HEK293 (cell line): Measurements from ENCODE around the gene MTX1.
"Not testable (repeated sequence)": the region's sequence is repeated elsewhere in the genome, so short reads cannot be mapped to it uniquely, and the experiment has no call there.

Experiments used
- CTCF ChIA-PET: fragments of 350-600 bp; formaldehyde crosslinking; extraction: SDS; loops from one replicate; lab custom pipeline; 2021; ENCODE audit warnings: antibody characterized with exemption; lab: Yijun Ruan, JAX
- POLR2A ChIA-PET: fragments of 300-600 bp; formaldehyde crosslinking; extraction: SDS; loops from one replicate; lab custom pipeline; 2020; ENCODE audit warnings: antibody characterized with exemption, inconsistent platforms; lab: Yijun Ruan, JAX
- H3K27ac ChIP-seq: fragments of 200-500 bp; sonication (Bioruptor generic); 2 replicates; pipeline ENCODE4 v1.5.1; 2014; ENCODE audit warnings: low read depth, low read length, control low read depth, inconsistent platforms; ENCODE audit errors: extremely low read depth
- H3K36me3 ChIP-seq, 2 experiments: fragments of 200-500 bp in 1 of 2; sonication (Bioruptor generic) in 1 of 2; 1 replicate in 1 of 2; 2 replicates in 1 of 2; pipeline ENCODE4 v1.5.1; 2014 to 2017; ENCODE audit warnings: inconsistent platforms in 2 of 2, low read length in 2 of 2; ENCODE audit not compliant: control insufficient read depth in 2 of 2, insufficient read depth in 1 of 2
- H3K4me1 ChIP-seq: fragments of 200-500 bp; sonication (Bioruptor generic); 2 replicates; pipeline ENCODE4 v1.5.1; 2014; ENCODE audit warnings: mild to moderate bottlenecking, low read length, inconsistent platforms; ENCODE audit not compliant: control insufficient read depth, insufficient read depth
- H3K4me3 ChIP-seq: 2 replicates; pipeline ENCODE4 v1.5.1; 2011; ENCODE audit warnings: low read depth, mild to moderate bottlenecking, control low read depth, low read length, moderate library complexity
- H3K9me3 ChIP-seq: fragments of 200-500 bp; sonication (Bioruptor generic); 2 replicates; pipeline ENCODE4 v1.5.1; 2014; ENCODE audit warnings: low read depth, low read length, inconsistent platforms; ENCODE audit not compliant: control insufficient read depth, insufficient read depth
- IKZF3 ChIP-seq: fragments of 450-650 bp; IDR thresholded peaks from 2 replicates; pipeline ENCODE4 v1.5.0; 2018; ENCODE audit warnings: missing biosample characterization, mild to moderate bottlenecking, missing genetic modification characterization, moderate library complexity
- PRDM2 ChIP-seq: fragments of 450-650 bp; formaldehyde crosslinking; IDR thresholded peaks from 2 replicates; pipeline ENCODE4 v1.5.1; 2016; ENCODE audit warnings: missing biosample characterization, missing genetic modification characterization, borderline replicate concordance
- REPIN1 ChIP-seq: fragments of 450-650 bp; formaldehyde crosslinking; IDR thresholded peaks from 2 replicates; pipeline ENCODE4 v1.5.1; 2017; ENCODE audit warnings: missing biosample characterization, missing genetic modification characterization, low read depth
- SCRT2 ChIP-seq: fragments of 450-650 bp; formaldehyde crosslinking; IDR thresholded peaks from 2 replicates; pipeline ENCODE4 v1.5.1; 2016; ENCODE audit warnings: missing biosample characterization, missing genetic modification characterization
- YY1 ChIP-seq: fragments of 450-650 bp; formaldehyde crosslinking; IDR thresholded peaks from 2 replicates; pipeline ENCODE4 v1.5.1; 2018; ENCODE audit warnings: missing biosample characterization, missing genetic modification characterization
- ZBTB1 ChIP-seq: fragments of 450-650 bp; formaldehyde crosslinking; IDR thresholded peaks from 2 replicates; pipeline ENCODE4 v1.5.1; 2016; ENCODE audit warnings: missing biosample characterization, missing genetic modification characterization
- ZBTB20 ChIP-seq: fragments of 450-650 bp; formaldehyde crosslinking; IDR thresholded peaks from 2 replicates; pipeline ENCODE4 v1.5.1; 2016; ENCODE audit warnings: missing biosample characterization, missing genetic modification characterization
- ZNF138 ChIP-seq: fragments of 450-650 bp; formaldehyde crosslinking; IDR thresholded peaks from 2 replicates; pipeline ENCODE4 v1.5.1; 2016; ENCODE audit warnings: missing biosample characterization, missing genetic modification characterization, borderline replicate concordance
- ZNF146 ChIP-seq: fragments of 450-650 bp; formaldehyde crosslinking; IDR thresholded peaks from 2 replicates; pipeline ENCODE4 v1.5.1; 2016; ENCODE audit warnings: missing biosample characterization, missing genetic modification characterization
- ZNF248 ChIP-seq: fragments of 450-650 bp; formaldehyde crosslinking; IDR thresholded peaks from 2 replicates; pipeline ENCODE4 v1.5.1; 2017; ENCODE audit warnings: missing biosample characterization, missing genetic modification characterization
- ZNF600 ChIP-seq: fragments of 450-650 bp; formaldehyde crosslinking; IDR thresholded peaks from 2 replicates; pipeline ENCODE4 v1.5.1; 2016; ENCODE audit warnings: missing biosample characterization, missing genetic modification characterization
- ZNF623 ChIP-seq: fragments of 450-650 bp; formaldehyde crosslinking; IDR thresholded peaks from 2 replicates; pipeline ENCODE4 v1.5.1; 2016; ENCODE audit warnings: missing biosample characterization, missing genetic modification characterization
- ZNF624 ChIP-seq: fragments of 450-650 bp; formaldehyde crosslinking; IDR thresholded peaks from 2 replicates; pipeline ENCODE4 v1.5.1; 2017; ENCODE audit warnings: missing biosample characterization, missing genetic modification characterization
- ZNF791 ChIP-seq: fragments of 450-650 bp; formaldehyde crosslinking; IDR thresholded peaks from 2 replicates; pipeline ENCODE4 v1.5.1; 2016; ENCODE audit warnings: missing biosample characterization, missing genetic modification characterization
- TF ChIP-seq, protein P1 (sequence below): fragments of 450-650 bp; formaldehyde crosslinking; IDR thresholded peaks from 2 replicates; pipeline ENCODE4 v1.5.1; 2016; ENCODE audit warnings: missing biosample characterization, missing genetic modification characterization

Gene MTX1

DNA sequence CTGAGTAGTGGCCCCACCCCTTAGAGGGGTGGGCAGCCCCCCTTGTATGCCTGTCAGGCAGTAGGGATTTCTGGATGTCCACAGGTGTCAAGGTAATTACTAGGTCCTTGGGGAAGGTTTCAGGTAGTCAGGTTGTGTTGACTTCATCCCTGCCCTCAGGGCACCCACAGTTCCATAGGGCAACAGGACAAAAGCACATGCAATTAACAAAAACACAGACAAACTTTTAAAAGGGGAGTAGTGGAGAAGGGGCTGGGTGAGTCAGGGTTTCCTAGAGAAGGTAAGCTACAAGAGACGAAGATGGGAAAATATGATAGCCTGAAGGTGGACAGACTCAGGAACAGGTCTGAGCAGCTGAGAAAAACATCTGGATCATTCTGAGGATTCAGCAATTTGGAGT is 49.5 kb upstream of the MTX1 start:
- POLR2A ChIA-PET, result interaction anchor here (1.3 kb wide), 1 partner anchor 8 kb away, joined by 5 read pairs; no protein-coding TSS in a partner anchor
- H3K4me1 ChIP-seq, result no peaks in the 10 kb centered on the region
- no peaks in the 10 kb centered on the region for H3K9me3 ChIP-seq
- TF ChIP-seq SCRT2 (peak; percentile 62), IKZF3 (tag by site-specific recombination) (no peak)
- TF ChIP-seq, all 188 proteins: peak for 1
- CTCF ChIA-PET, result interaction anchor here (0.9 to 1.3 kb wide), 3 partner anchors 10 to 67 kb away, joined by 3 read pairs; partner anchors contain the start of gene KRTCAP2
- Histone ChIP-seq H3K4me3 (no peak overlapping the region), H3K27ac (no peak overlapping the region), H3K36me3 (no peaks in the 10 kb centered on the region)

- no peak overlapping the region for H3K4me3 ChIP-seq
- TF ChIP-seq ZNF623 (tag by site-specific recombination) (peak; percentile 44), ZBTB20 (tag by site-specific recombination) (no peak)
- no peaks in the 10 kb centered on the region for H3K36me3 ChIP-seq
- H3K27ac ChIP-seq, result no peak overlapping the region
- no peaks in the 10 kb centered on the region for H3K9me3 ChIP-seq
- ChIA-PET POLR2A (no interaction called here), CTCF (interaction anchor here (0.7 to 1.0 kb wide), 2 partner anchors 13 to 406 kb away, joined by 3 read pairs; partner anchors contain the start of gene KRTCAP2)
- H3K4me1 ChIP-seq, result no peaks in the 10 kb centered on the region
Observed at GRCh38 chr1:155160128-155160527, 48.4 kb upstream of the MTX1 start.

DNA sequence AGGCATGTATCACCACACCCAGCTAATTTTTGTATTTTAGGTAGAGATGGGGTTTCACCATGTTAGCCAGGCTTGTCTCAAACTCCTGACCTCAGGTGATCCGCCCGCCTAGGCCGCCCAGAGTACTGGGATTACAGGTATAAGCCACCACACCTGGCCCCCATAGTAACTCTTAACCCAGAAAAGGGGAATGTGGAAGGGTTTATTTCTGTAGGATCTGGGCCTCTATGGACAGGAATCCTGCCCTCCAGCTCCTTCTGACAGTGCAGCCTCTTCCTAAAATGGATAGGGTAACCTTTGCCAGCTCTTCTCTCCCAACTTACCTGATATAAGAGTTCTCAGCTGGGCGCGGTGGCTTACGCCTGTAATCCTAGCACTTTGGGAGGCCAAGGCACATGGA is 45.9 kb upstream of the MTX1 start:
- H3K27ac ChIP-seq, H3K9me3 ChIP-seq, H3K4me1 ChIP-seq, POLR2A ChIA-PET, H3K36me3 ChIP-seq, H3K4me3 ChIP-seq: not testable (repeated sequence)
- CTCF ChIA-PET, result interaction anchor here (0.6 to 2.8 kb wide), 8 partner anchors 10 to 720 kb away, joined by 3 to 13 read pairs (median 4); partner anchors contain the start of gene KRTCAP2

DNA sequence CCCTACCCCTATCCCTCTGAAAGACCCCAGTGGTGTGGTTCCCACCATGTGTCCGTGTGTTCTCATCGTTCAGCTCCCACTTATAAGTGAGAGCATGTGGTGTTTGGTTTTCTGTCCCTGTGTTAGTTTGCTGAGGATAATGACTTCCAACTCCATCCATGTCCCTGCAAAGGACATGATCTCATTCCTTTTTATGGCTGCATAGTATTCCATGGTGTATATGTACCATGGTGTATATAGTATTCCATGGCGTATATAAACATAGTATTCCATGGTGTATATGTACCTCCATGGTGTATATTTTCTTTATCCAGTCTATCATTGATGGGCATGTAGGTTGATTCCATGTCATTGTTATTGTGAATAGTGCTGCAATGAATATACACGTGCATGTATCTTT is 44.7 kb upstream of the MTX1 start:
- H3K4me3 ChIP-seq, POLR2A ChIA-PET, H3K27ac ChIP-seq, H3K36me3 ChIP-seq, H3K4me1 ChIP-seq, H3K9me3 ChIP-seq: not testable (repeated sequence)
- peak; percentile 98 for TF ChIP-seq ZNF146
- TF ChIP-seq, protein P1, sequence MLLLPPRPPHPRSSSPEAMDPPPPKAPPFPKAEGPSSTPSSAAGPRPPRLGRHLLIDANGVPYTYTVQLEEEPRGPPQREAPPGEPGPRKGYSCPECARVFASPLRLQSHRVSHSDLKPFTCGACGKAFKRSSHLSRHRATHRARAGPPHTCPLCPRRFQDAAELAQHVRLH, result peak; percentile 84
- CTCF ChIA-PET, result interaction anchor here (1.5 to 12.2 kb wide), 3 partner anchors 9 to 72 kb away, joined by 12 to 439 read pairs (median 13); partner anchors contain the start of gene KRTCAP2

GRCh38 chr1:155164625-155165024 is 43.9 kb upstream of the MTX1 start:
- H3K36me3 ChIP-seq, result peaks cover 0 to 13% of the 10 kb centered on the region in 2 experiments; a peak in 2 of 3 replicates
- H3K27ac ChIP-seq, H3K4me3 ChIP-seq, H3K9me3 ChIP-seq, H3K4me1 ChIP-seq: not testable (repeated sequence)
- ChIA-PET POLR2A (interaction anchor here (0.7 kb wide), 1 partner anchor 720 kb away, joined by 9 read pairs; no protein-coding TSS in a partner anchor), CTCF (interaction anchor here (1.3 to 12.2 kb wide), 4 partner anchors 8 to 200 kb away, joined by 4 to 439 read pairs (median 8); partner anchors contain the start of gene KRTCAP2)

- H3K4me3 ChIP-seq, result no peak overlapping the region
- TF ChIP-seq YY1 (no peak), ZBTB1 (tag by site-specific recombination) (no peak), ZNF600 (tag by site-specific recombination) (no peak), ZNF791 (no peak), ZNF138 (no peak), PRDM2 (no peak), ZNF248 (tag by site-specific recombination) (no peak), REPIN1 (tag by site-specific recombination) (no peak), ZNF624 (no peak)
Observed at GRCh38 chr1:155166051-155166470, 42.4 kb upstream of the MTX1 start.

More at GRCh38 chr1:155166051-155166470, 42.4 kb upstream of the MTX1 start:
- no peak overlapping the region for H3K27ac ChIP-seq
- ChIA-PET CTCF (interaction anchor here (0.6 to 12.2 kb wide), 6 partner anchors 11 to 104 kb away, joined by 3 to 439 read pairs (median 9); no protein-coding TSS in a partner anchor), POLR2A (no interaction called here)
- no peaks in the 10 kb centered on the region for H3K9me3 ChIP-seq
- H3K36me3 ChIP-seq, result peaks cover 0 to 25% of the 10 kb centered on the region in 2 experiments; a peak in 2 of 3 replicates
- H3K4me1 ChIP-seq, result no peaks in the 10 kb centered on the region; the same call in 1 of the 2 replicates
